ENCODE measurements around the gene KCTD5.

KCTD5 gene

GRCh38 chr16:2752850-2753732 lies 70.8 kb downstream of the KCTD5 start:
- peak; percentile 78 to 82 for DNase-seq

GRCh38 chr16:2753733-2754020 lies 71.4 kb downstream of the KCTD5 start:
- DNase-seq: no peak

DNA sequence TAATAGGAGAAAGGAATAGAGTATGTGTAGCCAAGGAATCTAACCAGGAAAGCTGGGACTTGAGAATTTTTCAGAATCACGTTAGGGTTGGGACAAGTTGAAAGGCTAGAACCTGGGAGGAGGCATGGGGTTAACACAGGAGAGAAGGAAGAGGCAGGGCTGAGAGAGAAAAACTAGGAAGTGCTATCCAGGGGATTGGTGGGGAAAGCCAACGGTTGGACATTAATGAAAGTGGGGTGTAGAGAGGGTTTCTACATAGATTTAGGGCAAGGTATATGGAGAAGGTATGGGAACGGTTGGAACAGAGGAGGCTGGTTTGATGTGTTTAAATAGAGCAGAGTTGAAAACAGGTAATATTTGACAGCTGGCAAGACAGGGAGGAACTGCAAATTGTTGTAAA lies 72.8 kb downstream of the KCTD5 start:
- DNase-seq: no peak

DNA sequence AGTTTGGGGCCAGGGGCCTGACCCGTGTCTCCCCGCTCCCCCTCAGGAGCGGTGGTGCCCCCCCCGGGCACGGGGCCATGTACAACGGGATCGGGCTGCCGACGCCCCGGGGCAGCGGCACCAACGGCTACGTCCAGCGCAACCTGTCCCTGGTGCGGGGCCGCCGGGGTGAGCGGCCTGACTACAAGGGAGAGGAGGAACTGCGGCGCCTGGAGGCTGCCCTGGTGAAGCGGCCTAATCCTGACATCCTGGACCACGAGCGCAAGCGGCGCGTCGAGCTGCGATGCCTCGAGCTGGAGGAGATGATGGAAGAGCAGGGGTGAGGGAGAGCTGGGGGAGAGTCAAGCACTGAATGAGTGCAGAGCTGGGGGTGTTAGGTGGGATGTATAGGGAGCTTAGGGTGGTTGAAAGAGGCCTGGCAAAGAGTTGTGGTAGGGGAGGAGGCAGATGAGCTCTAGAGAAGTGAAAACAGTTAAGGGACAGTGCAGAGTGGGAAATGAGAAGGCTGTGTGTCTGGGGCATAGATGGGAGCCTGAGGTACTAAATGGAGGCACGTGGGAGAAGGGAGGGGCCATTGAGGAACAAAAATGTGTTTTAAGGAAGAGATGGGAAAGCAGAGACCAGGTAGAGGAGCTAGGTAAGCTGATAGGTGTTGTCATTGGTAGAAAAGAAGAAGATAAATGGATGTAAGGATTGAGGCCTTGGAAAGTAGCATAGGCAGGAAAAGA lies 74.1 kb downstream of the KCTD5 start:
- DNase-seq: no peak

- no peak for DNase-seq
These were observed 75.0 kb downstream of the KCTD5 start for GRCh38 chr16:2757344-2757743.

Data from NCI-H524 (cell line).